IMR-90 (cell line): ENCODE data around the gene SPCS2. TPM values are rescaled to one million over a fixed set of nuclear protein-coding genes. Genes with fewer than 3 reads are reported as not detected.

Source experiments
- ATAC-seq: fragments of 200-7000 bp; cut with Tn5 transposase; 2 replicates; pipeline ENCODE4 v1.9.1; 2020; ENCODE audit warnings: low read depth, mild to moderate bottlenecking, moderate library complexity
- BruUV-seq: library from RNA; stranded (reverse); fragments of 400-500 nt; replicated peaks from 2 replicates; lab custom pipeline; 2021; lab: Mats Ljungman, UMichigan
- CTCF ChIA-PET: fragments of 300-600 bp; formaldehyde crosslinking; extraction: SDS; loops from one replicate; lab custom pipeline; 2021; ENCODE audit warnings: antibody characterized with exemption; lab: Yijun Ruan, JAX
- POLR2A ChIA-PET: fragments of 300-600 bp; sonication (Branson Sonifier 250); formaldehyde crosslinking; loops from one replicate; lab custom pipeline; 2022; ENCODE audit warnings: antibody characterized with exemption; ENCODE audit not compliant: unreplicated experiment; lab: Charles Lee
- DNase-seq: peaks from one replicate; pipeline ENCODE4 v3.0.0; 2013
- H2AFZ ChIP-seq: replicated peaks from 2 replicates; pipeline ENCODE3; 2013; ENCODE audit warnings: low read length, mild to moderate bottlenecking; ENCODE audit not compliant: poor library complexity
- H2AK5ac ChIP-seq: 2 replicates; pipeline ENCODE4 v1.6.1; 2013; ENCODE audit warnings: low read depth, low read length, inconsistent platforms
- H2AK9ac ChIP-seq: replicated peaks from 2 replicates; pipeline ENCODE3; 2013; ENCODE audit warnings: mild to moderate bottlenecking, low read depth, low read length, moderate library complexity; ENCODE audit not compliant: poor library complexity
- H2BK120ac ChIP-seq: 2 replicates; pipeline ENCODE4 v1.6.1; 2013; ENCODE audit warnings: low read depth, low read length, inconsistent platforms
- H2BK15ac ChIP-seq: 3 replicates; pipeline ENCODE4 v1.6.1; 2013; ENCODE audit warnings: low read depth, low read length, inconsistent platforms
- H2BK20ac ChIP-seq: 2 replicates; pipeline ENCODE4 v1.6.1; 2013; ENCODE audit warnings: low read depth, mild to moderate bottlenecking, inconsistent platforms, low read length, moderate library complexity
- H2BK5ac ChIP-seq: 2 replicates; pipeline ENCODE4 v1.6.1; 2013; ENCODE audit warnings: mild to moderate bottlenecking, low read depth, low read length, inconsistent platforms; ENCODE audit not compliant: poor library complexity, severe bottlenecking
- H3K14ac ChIP-seq: replicated peaks from 2 replicates; pipeline ENCODE4 v1.6.1; 2013; ENCODE audit warnings: low read depth, low read length, inconsistent platforms
- H3K18ac ChIP-seq: 2 replicates; pipeline ENCODE4 v1.6.1; 2013; ENCODE audit warnings: low read depth, low read length, control low read depth
- H3K23ac ChIP-seq: 2 replicates; pipeline ENCODE4 v1.6.1; 2013; ENCODE audit warnings: low read depth, low read length, inconsistent platforms
- H3K27ac ChIP-seq: 2 replicates; pipeline ENCODE4 v1.5.1; 2013; ENCODE audit warnings: mild to moderate bottlenecking, control low read depth, low read length; ENCODE audit not compliant: insufficient read depth
- H3K27me3 ChIP-seq: 2 replicates; pipeline ENCODE4 v1.6.1; 2013; ENCODE audit warnings: low read length; ENCODE audit not compliant: control insufficient read depth, insufficient read depth
- H3K36me3 ChIP-seq: 2 replicates; pipeline ENCODE4 v1.6.1; 2013; ENCODE audit warnings: low read length, mixed read lengths; ENCODE audit not compliant: control insufficient read depth, insufficient read depth
- H3K4ac ChIP-seq: 2 replicates; pipeline ENCODE4 v1.6.1; 2013; ENCODE audit warnings: low read depth, low read length, inconsistent platforms
- H3K4me1 ChIP-seq: 2 replicates; pipeline ENCODE4 v1.6.1; 2013; ENCODE audit warnings: low read length, mixed read lengths; ENCODE audit not compliant: control insufficient read depth, insufficient read depth
- H3K4me2 ChIP-seq: 2 replicates; pipeline ENCODE4 v1.6.1; 2013; ENCODE audit warnings: low read depth, mild to moderate bottlenecking, control low read depth, low read length, moderate library complexity
- H3K4me3 ChIP-seq: 2 replicates; pipeline ENCODE4 v1.5.1; 2013; ENCODE audit warnings: low read depth, mild to moderate bottlenecking, control low read depth, low read length, moderate library complexity; ENCODE audit not compliant: insufficient read depth
- H3K56ac ChIP-seq: 2 replicates; pipeline ENCODE4 v1.6.1; 2013; ENCODE audit warnings: low read length, inconsistent platforms; ENCODE audit not compliant: insufficient read depth; ENCODE audit errors: extremely low read depth
- H3K79me1 ChIP-seq, 2 experiments: 2 replicates each; pipeline ENCODE4 v1.6.1; 2013; ENCODE audit warnings: low read length in 2 of 2, inconsistent platforms in 1 of 2, low read depth in 1 of 2
- H3K9ac ChIP-seq: 2 replicates; pipeline ENCODE4 v1.6.1; 2013; ENCODE audit warnings: low read depth, low read length, control low read depth
- H3K9me1 ChIP-seq: 2 replicates; pipeline ENCODE4 v1.6.1; 2013; ENCODE audit warnings: low read length, inconsistent platforms; ENCODE audit not compliant: insufficient read depth
- H3K9me3 ChIP-seq: 2 replicates; pipeline ENCODE4 v1.6.1; 2013; ENCODE audit warnings: low read length; ENCODE audit not compliant: control insufficient read depth, insufficient read depth
- H4K20me1 ChIP-seq: 2 replicates; pipeline ENCODE4 v1.6.1; 2013; ENCODE audit warnings: low read length, inconsistent platforms; ENCODE audit not compliant: insufficient read depth
- H4K5ac ChIP-seq: 2 replicates; pipeline ENCODE4 v1.6.1; 2013; ENCODE audit warnings: mild to moderate bottlenecking, low read depth, low read length, control low read depth
- H4K8ac ChIP-seq, 2 experiments: 2 replicates each; pipeline ENCODE4 v1.6.1; 2013; ENCODE audit warnings: low read depth in 2 of 2, low read length in 2 of 2, control low read depth in 1 of 2, inconsistent platforms in 1 of 2
- H4K91ac ChIP-seq: 2 replicates; pipeline ENCODE4 v1.6.1; 2013; ENCODE audit warnings: low read depth, low read length, inconsistent platforms; ENCODE audit not compliant: insufficient read depth
- CEBPB ChIP-seq: IDR thresholded peaks from 2 replicates; pipeline ENCODE4 v1.6.1; 2012; ENCODE audit warnings: low read depth, low read length, improper control_type of control experiment
- MXI1 ChIP-seq: IDR thresholded peaks from 2 replicates; pipeline ENCODE4 v1.6.1; 2012; ENCODE audit warnings: low read depth, mild to moderate bottlenecking, low read length, moderate library complexity, borderline replicate concordance
- WGBS, 2 experiments: methylation state at CpG; one replicate each; pipeline versions ENCODE4 v1.1.5 to v1.1.7; 2013; ENCODE audit warnings: missing lambda C conversion rate in 2 of 2; ENCODE audit not compliant: insufficient read length in 1 of 2; ENCODE audit errors: extremely low coverage in 2 of 2; 5-methylcytosine and 5-hydroxymethylcytosine counted together
- dilution Hi-C: fragments of 300-500 bp; cut with HindIII; formaldehyde crosslinking; loops from one replicate; pipeline ENCODE4 v1.14.3; 2018; ENCODE audit warnings: low sequenced_read_pairs; ENCODE audit not compliant: unreplicated experiment
- in situ Hi-C: fragments of 300-500 bp; cut with MboI; formaldehyde crosslinking; loops from 3 replicates; pipeline ENCODE4 v1.14.3; 2019; ENCODE audit warnings: low sequenced_read_pairs, inconsistent platforms, mixed read lengths
- intact Hi-C: fragments of 100-400 bp; cut with micrococcal nuclease; formaldehyde crosslinking; loops from 2 replicates; pipeline ENCODE4 v1.10.0; 2022
- polyA plus RNA-seq, 3 experiments: library from polyadenylated mRNA; depleted of rRNA; stranded (reverse); fragments of >200 nt; gene quantifications; 2 replicates each; pipeline ENCODE4 v1.2.3, GENCODE V29; 2012; ENCODE audit warnings: low replicate concordance in 1 of 3
- total RNA-seq: library from RNA; depleted of rRNA; stranded (reverse); fragments of >200 nt; gene quantifications from 2 replicates; pipeline ENCODE4 v1.2.3, GENCODE V29; 2012

SPCS2 gene
- total and polyA plus RNA-seq, 2 of the 4 experiments (the other 2 are of a cell fraction), result 15.4 to 76.0 TPM

- no peak overlapping the region for H3K18ac ChIP-seq
- no peak overlapping the region for H3K4ac ChIP-seq
- no peak overlapping the region for H3K56ac ChIP-seq
- H3K9me1 ChIP-seq, result peaks cover 7% of the 10 kb centered on the region; the same call in 1 of the 2 replicates
- H3K36me3 ChIP-seq, result peaks cover 6% of the 10 kb centered on the region; the same call in 1 of the 2 replicates
- intact Hi-C loops (no loop called here), dilution Hi-C loops (no loop called here), in situ Hi-C loops (no loop called here)
- H3K4me3 ChIP-seq, result no peak overlapping the region
- no peak overlapping the region for H2BK5ac ChIP-seq
- no peak overlapping the region for H2BK120ac ChIP-seq
- 0 out of 2 replicates have a peak overlapping the region, but pooled peaks have one; percentile 11 for H3K14ac ChIP-seq
- H2AK9ac ChIP-seq, result no peak overlapping the region
- no TSS peak for BruUV-seq
- H2BK15ac ChIP-seq, result no peak overlapping the region
- no peak overlapping the region for H3K27ac ChIP-seq
- ChIA-PET POLR2A (no interaction called here), CTCF (no interaction called here)
- H3K4me1 ChIP-seq, result peaks cover 10% of the 10 kb centered on the region
- no peaks in the 10 kb centered on the region for H3K9me3 ChIP-seq
- no peak overlapping the region for H4K91ac ChIP-seq
- H2AK5ac ChIP-seq, result no peak overlapping the region
- 75% methylated on average over 3 of the region's 4 CpGs; no CpG with 5 or more reads in 1 of the 2 experiments for WGBS, 2 experiments
- no peaks in the 10 kb centered on the region for H3K27me3 ChIP-seq
- H4K20me1 ChIP-seq, result peaks cover 72% of the 10 kb centered on the region
- H3K4me2 ChIP-seq, result no peak overlapping the region
- no peak overlapping the region for H4K5ac ChIP-seq
- H2AFZ ChIP-seq, result no peak overlapping the region
- H4K8ac ChIP-seq, result peak overlapping the region in 1 of 2 experiments; percentile 24; a peak in 1 of 4 replicates
- H2BK20ac ChIP-seq, result no peak overlapping the region
- peak overlapping the region; percentile 46 for H3K23ac ChIP-seq
- no peak for TF ChIP-seq MXI1
- no peak for TF ChIP-seq CEBPB
- DNase-seq (no peak), ATAC-seq (no peak)
- H3K79me1 ChIP-seq, result peaks cover 22 to 69% of the 10 kb centered on the region in 2 experiments; a peak in 3 of 4 replicates
- no peak overlapping the region; the same call in 1 of the 2 replicates for H3K9ac ChIP-seq
Measured at GRCh38 chr11:74956397-74957015, 7.4 kb downstream of the SPCS2 start.
